Liver (tissue), 9 donors: ENCODE measurements around the gene GAN. TPM values are rescaled to one million over a fixed set of nuclear protein-coding genes. Genes with fewer than 3 reads are reported as not detected.

Source experiments
- DNase-seq: peaks from one replicate; pipeline ENCODE4 v3.0.0-alpha.2; 2017; ENCODE audit warnings: low spot score
- H3K27ac ChIP-seq, 2 donors: one replicate each; pipeline ENCODE4 v1.7.0; 2013; ENCODE audit warnings: inconsistent platforms in 2 of 2, low read length in 2 of 2, control low read depth in 1 of 2, low read depth in 1 of 2, mild to moderate bottlenecking in 1 of 2
- H3K27me3 ChIP-seq, 4 donors: one replicate each; pipeline versions ENCODE4 v1.6.1 to v1.7.0; 2013; ENCODE audit warnings: low read length in 3 of 4, inconsistent platforms in 1 of 4, mild to moderate bottlenecking in 1 of 4, moderate library complexity in 1 of 4; ENCODE audit not compliant: control insufficient read depth in 4 of 4, insufficient read depth in 4 of 4
- H3K36me3 ChIP-seq, 4 donors: one replicate each; pipeline versions ENCODE4 v1.6.1 to v1.7.0; 2013; ENCODE audit warnings: low read length in 3 of 4, mild to moderate bottlenecking in 3 of 4, low read depth in 1 of 4, moderate library complexity in 1 of 4; ENCODE audit not compliant: control insufficient read depth in 4 of 4, insufficient read depth in 3 of 4
- H3K4me1 ChIP-seq, 4 donors: one replicate each; pipeline versions ENCODE4 v1.6.1 to v1.7.0; 2013; ENCODE audit warnings: low read length in 3 of 4, mild to moderate bottlenecking in 3 of 4, moderate library complexity in 1 of 4; ENCODE audit not compliant: control insufficient read depth in 4 of 4, insufficient read depth in 4 of 4
- H3K4me3 ChIP-seq, 3 donors: one replicate each; pipeline versions ENCODE4 v1.6.1 to v1.7.0; 2013; ENCODE audit warnings: low read length in 3 of 3, control low read depth in 1 of 3, low read depth in 1 of 3, mild to moderate bottlenecking in 1 of 3
- H3K9ac ChIP-seq, 2 donors: one replicate each; pipeline ENCODE4 v1.7.0; 2013; ENCODE audit warnings: low read length in 2 of 2, mild to moderate bottlenecking in 2 of 2, moderate library complexity in 2 of 2, control low read depth in 1 of 2, low read depth in 1 of 2
- H3K9me3 ChIP-seq, 4 donors: one replicate each; pipeline versions ENCODE4 v1.6.1 to v1.7.0; 2013; ENCODE audit warnings: low read length in 3 of 4; ENCODE audit not compliant: control insufficient read depth in 4 of 4
- CTCF ChIP-seq: fragments of 150-350 bp; IDR thresholded peaks from 2 replicates; pipeline ENCODE4 v1.5.1; 2017; ENCODE audit warnings: improper control_type of control experiment, low read depth, low read length; ENCODE audit not compliant: missing input control
- EGR1 ChIP-seq, 2 donors: IDR thresholded peaks; 2 replicates each; pipeline ENCODE4 v1.6.1; 2016 to 2018; ENCODE audit warnings: antibody characterized with exemption in 2 of 2, low read depth in 2 of 2
- FOXA1 ChIP-seq: IDR thresholded peaks from 2 replicates; pipeline ENCODE4 v1.6.1; 2016; ENCODE audit warnings: antibody characterized with exemption
- FOXA2 ChIP-seq: IDR thresholded peaks from 2 replicates; pipeline ENCODE4 v1.6.1; 2016; ENCODE audit warnings: antibody characterized with exemption
- GABPA ChIP-seq, 2 donors: IDR thresholded peaks in 1 of 2; conservative IDR thresholded peaks in 1 of 2; 2 replicates each; pipeline ENCODE4 v1.6.1; 2016; ENCODE audit warnings: antibody characterized with exemption in 2 of 2, mild to moderate bottlenecking in 1 of 2, moderate library complexity in 1 of 2
- HNF4A ChIP-seq, 2 donors: conservative IDR thresholded peaks; 2 replicates each; pipeline ENCODE4 v1.6.1; 2016; ENCODE audit warnings: antibody characterized with exemption in 2 of 2, mild to moderate bottlenecking in 2 of 2
- HNF4G ChIP-seq: IDR thresholded peaks from 2 replicates; pipeline ENCODE4 v1.6.1; 2016; ENCODE audit warnings: antibody characterized with exemption
- MAX ChIP-seq: IDR thresholded peaks from 2 replicates; pipeline ENCODE4 v1.6.1; 2016; ENCODE audit warnings: antibody characterized with exemption
- NR2F2 ChIP-seq: IDR thresholded peaks from 2 replicates; pipeline ENCODE4 v1.6.1; 2016; ENCODE audit warnings: antibody characterized with exemption
- RAD21 ChIP-seq, 2 donors: IDR thresholded peaks; 2 replicates each; pipeline ENCODE4 v1.6.1; 2016; ENCODE audit warnings: antibody characterized with exemption in 2 of 2, mild to moderate bottlenecking in 2 of 2
- SP1 ChIP-seq: IDR thresholded peaks from 2 replicates; pipeline ENCODE4 v1.6.1; 2018; ENCODE audit warnings: antibody characterized with exemption, mild to moderate bottlenecking
- YY1 ChIP-seq: IDR thresholded peaks from 2 replicates; pipeline ENCODE4 v1.6.1; 2016; ENCODE audit warnings: antibody characterized with exemption, mild to moderate bottlenecking
- WGBS: extraction: QIAGEN DNeasy Blood & Tissue Kit; methylation state at CpG from one replicate; pipeline ENCODE4 v1.1.7; 2013; 5-methylcytosine and 5-hydroxymethylcytosine counted together
- polyA plus RNA-seq, 2 donors: library from polyadenylated mRNA; stranded (reverse) in 1 of 2; unstranded in 1 of 2; fragments of 200-250 nt in 1 of 2; fragments of >200 nt in 1 of 2; fragmentation: Nextera tagmentation in 1 of 2; extraction: Ambion mirVana in 1 of 2; gene quantifications; one replicate each; pipeline versions ENCODE4 v1.2.1 to v1.2.3, GENCODE V29; 2013 to 2015
- total RNA-seq, 2 donors: library from RNA; depleted of rRNA; stranded (reverse); fragments of >200 nt; gene quantifications; one replicate each; pipeline ENCODE4 v1.2.3, GENCODE V29; 2014
- donor health status: healthy.
- donor health status: healthy.
- donor health status: healthy.
- donor health status: healthy.
- donor health status: healthy.

The GAN gene
- total and polyA plus RNA-seq, 4 donors = 0.33 to 5.5 (median 1.5) TPM

GRCh38 chr16:81397058-81397878 lies 82.5 kb downstream of the GAN start:
- Histone ChIP-seq H3K9ac (no peak overlapping the region), H3K4me1 (no peaks in the 10 kb centered on the region), H3K4me3 (no peak overlapping the region), H3K27me3 (no peaks in the 10 kb centered on the region), H3K27ac (peak overlapping the region in 1 of 2 donors; percentile 42), H3K9me3 (peaks cover 0 to 2% (median 0%) of the 10 kb centered on the region in 4 donors), H3K36me3 (no peaks in the 10 kb centered on the region)
- DNase-seq = no peak
- WGBS = 81% methylated on average over 21 of the region's 21 CpGs
- peak; percentile 37 for TF ChIP-seq NR2F2
- TF ChIP-seq YY1 = no peak
- TF ChIP-seq RAD21 (IDR thresholded peaks at IDR 0.05) = no peak

- TF ChIP-seq HNF4A (conservative IDR thresholded peaks at IDR 0.05) (no peak), NR2F2 (no peak), SP1 (no peak), GABPA (IDR thresholded peaks at IDR 0.05 in 1 of 2, conservative IDR thresholded peaks at IDR 0.05 in 1 of 2) (no peak), CTCF (no peak), HNF4G (no peak), EGR1 (IDR thresholded peaks at IDR 0.05; ENCODE audit: low read depth in 2 of 2) (no peak)
- DNase-seq = no peak
- Histone ChIP-seq H3K9me3 (peaks cover 0 to 2% (median 0%) of the 10 kb centered on the region in 4 donors), H3K36me3 (no peaks in the 10 kb centered on the region), H3K27me3 (no peaks in the 10 kb centered on the region), H3K4me3 (no peak overlapping the region), H3K27ac (peak overlapping the region in 1 of 2 donors; percentile 42), H3K9ac (no peak overlapping the region), H3K4me1 (no peaks in the 10 kb centered on the region)
- 85% methylated on average over 14 of the region's 14 CpGs for WGBS
Measured at GRCh38 chr16:81397879-81398520, 83.2 kb downstream of the GAN start.

- no peaks in the 10 kb centered on the region for H3K36me3 ChIP-seq
- no peaks in the 10 kb centered on the region for H3K27me3 ChIP-seq
- H3K9ac ChIP-seq = no peak overlapping the region
- DNase-seq = no peak
- no peak for TF ChIP-seq HNF4A (conservative IDR thresholded peaks at IDR 0.05)
- no peak for TF ChIP-seq EGR1 (IDR thresholded peaks at IDR 0.05; ENCODE audit: low read depth in 2 of 2)
- TF ChIP-seq MAX = no peak
- no peak for TF ChIP-seq FOXA1
- no peak for TF ChIP-seq YY1
- TF ChIP-seq FOXA2 = no peak
- TF ChIP-seq GABPA (IDR thresholded peaks at IDR 0.05 in 1 of 2, conservative IDR thresholded peaks at IDR 0.05 in 1 of 2) = no peak
- no peak overlapping the region for H3K27ac ChIP-seq
- no peak overlapping the region for H3K4me3 ChIP-seq
- WGBS = 97% methylated on average over 1 of the region's 1 CpG
- H3K4me1 ChIP-seq = peaks cover 0 to 8% (median 6%) of the 10 kb centered on the region in 4 donors
- H3K9me3 ChIP-seq = peaks cover 0 to 2% (median 0%) of the 10 kb centered on the region in 4 donors
Measured at GRCh38 chr16:81399909-81400308, 85.1 kb downstream of the GAN start.
